Measurements from ENCODE around the gene KMT2D.

The KMT2D gene

DNA sequence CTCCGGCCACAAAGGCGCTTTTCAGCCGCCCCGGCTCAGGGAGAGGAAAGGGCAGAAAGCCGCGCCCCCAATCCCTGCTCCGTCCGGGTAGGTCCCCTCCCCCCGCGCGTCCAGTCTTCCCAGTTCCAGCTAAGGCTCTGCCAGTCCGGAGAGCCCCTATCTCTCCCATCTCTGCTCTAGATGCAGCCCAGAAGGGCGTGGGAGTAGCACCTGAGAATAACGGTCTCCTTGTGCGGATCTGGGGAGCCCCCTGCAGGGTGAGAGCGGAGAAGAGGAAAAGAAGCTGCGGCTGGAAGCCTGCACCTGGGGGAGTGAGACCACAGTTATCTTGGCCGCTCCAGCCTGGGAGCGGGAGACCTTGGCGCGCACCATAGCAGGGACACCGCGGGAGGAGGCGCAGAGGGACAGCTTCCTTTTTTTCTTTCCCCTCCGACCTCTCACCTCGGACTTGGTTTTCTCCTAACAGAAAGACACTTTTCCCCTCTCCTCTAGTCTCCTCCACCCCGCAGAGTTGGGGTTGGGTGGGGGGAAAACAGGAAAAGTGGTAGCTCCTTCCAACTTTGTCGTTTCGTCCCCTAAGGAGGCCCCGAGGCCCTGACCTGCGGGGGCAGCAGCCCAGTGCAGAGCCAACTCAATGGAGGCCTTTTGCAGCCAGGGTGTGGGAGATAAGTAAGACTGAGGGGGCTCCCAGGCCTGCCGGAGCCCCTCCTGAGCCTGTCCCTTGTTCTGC, 31.7 kb upstream of the KMT2D start:
- TF ChIP-seq, protein P1, sequence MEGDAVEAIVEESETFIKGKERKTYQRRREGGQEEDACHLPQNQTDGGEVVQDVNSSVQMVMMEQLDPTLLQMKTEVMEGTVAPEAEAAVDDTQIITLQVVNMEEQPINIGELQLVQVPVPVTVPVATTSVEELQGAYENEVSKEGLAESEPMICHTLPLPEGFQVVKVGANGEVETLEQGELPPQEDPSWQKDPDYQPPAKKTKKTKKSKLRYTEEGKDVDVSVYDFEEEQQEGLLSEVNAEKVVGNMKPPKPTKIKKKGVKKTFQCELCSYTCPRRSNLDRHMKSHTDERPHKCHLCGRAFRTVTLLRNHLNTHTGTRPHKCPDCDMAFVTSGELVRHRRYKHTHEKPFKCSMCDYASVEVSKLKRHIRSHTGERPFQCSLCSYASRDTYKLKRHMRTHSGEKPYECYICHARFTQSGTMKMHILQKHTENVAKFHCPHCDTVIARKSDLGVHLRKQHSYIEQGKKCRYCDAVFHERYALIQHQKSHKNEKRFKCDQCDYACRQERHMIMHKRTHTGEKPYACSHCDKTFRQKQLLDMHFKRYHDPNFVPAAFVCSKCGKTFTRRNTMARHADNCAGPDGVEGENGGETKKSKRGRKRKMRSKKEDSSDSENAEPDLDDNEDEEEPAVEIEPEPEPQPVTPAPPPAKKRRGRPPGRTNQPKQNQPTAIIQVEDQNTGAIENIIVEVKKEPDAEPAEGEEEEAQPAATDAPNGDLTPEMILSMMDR (IDR thresholded peaks at IDR 0.05; ENCODE audit: low read depth, low read length) = 0 out of 2 replicates have a peak, but pooled peaks have one; percentile 11
- H3K4me3 ChIP-seq (ENCODE audit: low read depth, low read length) = peak overlapping the region; percentile 34

DNA sequence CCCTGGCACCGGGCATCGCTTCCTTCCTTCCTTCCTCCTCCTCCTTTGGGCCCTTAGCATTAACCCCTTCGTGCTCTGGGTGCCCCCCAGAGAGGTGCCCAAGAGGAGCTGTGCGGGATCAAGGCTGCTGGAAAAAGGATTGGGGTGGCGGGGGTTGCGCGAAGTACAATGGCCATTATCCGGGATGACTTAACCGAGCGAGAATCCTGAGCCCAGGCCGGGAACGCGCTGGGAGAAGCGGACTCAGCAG, 31.2 kb upstream of the KMT2D start:
- H3K4me3 ChIP-seq (ENCODE audit: low read depth, low read length) = peak overlapping the region; percentile 34
- TF ChIP-seq, protein P1 (IDR thresholded peaks at IDR 0.05; ENCODE audit: low read depth, low read length) = no peak

DNA sequence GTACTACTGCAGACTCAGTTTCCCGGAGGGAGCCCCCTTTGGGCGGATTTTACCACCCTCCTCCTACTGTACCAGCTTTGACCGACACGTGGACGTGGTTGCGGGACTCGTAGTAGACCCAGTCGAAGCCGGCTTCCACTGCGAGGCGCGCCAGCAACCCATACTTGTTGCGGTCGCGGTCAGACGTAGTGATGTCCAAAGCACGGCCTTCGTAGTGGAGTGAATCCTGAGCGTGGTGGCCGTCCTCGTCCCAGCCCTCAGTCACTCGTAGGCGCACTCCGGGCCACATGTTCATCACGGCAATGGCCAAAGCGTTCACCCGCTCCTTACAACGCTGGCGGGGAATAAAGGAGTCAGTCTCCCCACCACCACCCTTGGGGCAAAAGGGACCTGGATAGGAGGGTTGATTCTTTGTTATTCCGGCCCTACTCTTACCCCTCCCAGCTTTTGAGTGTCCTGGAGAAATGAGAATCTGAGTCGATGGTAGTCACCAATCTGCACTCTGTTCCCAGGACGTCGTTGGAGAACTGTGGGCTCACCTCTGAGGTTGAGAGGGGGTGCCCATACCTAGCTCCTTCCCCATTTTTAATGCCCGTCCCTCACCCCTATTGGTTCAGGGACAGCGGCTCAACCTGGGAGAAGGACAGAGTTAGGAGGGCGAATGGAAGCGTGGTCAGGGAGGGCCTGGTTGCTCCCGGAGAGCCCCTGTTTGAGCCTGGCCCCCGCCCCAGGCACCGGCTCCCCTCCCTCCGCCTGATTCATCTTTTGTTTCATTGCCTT, 30.7 kb upstream of the KMT2D start:
- TF ChIP-seq, protein P1 (IDR thresholded peaks at IDR 0.05; ENCODE audit: low read depth, low read length) = no peak

DNA sequence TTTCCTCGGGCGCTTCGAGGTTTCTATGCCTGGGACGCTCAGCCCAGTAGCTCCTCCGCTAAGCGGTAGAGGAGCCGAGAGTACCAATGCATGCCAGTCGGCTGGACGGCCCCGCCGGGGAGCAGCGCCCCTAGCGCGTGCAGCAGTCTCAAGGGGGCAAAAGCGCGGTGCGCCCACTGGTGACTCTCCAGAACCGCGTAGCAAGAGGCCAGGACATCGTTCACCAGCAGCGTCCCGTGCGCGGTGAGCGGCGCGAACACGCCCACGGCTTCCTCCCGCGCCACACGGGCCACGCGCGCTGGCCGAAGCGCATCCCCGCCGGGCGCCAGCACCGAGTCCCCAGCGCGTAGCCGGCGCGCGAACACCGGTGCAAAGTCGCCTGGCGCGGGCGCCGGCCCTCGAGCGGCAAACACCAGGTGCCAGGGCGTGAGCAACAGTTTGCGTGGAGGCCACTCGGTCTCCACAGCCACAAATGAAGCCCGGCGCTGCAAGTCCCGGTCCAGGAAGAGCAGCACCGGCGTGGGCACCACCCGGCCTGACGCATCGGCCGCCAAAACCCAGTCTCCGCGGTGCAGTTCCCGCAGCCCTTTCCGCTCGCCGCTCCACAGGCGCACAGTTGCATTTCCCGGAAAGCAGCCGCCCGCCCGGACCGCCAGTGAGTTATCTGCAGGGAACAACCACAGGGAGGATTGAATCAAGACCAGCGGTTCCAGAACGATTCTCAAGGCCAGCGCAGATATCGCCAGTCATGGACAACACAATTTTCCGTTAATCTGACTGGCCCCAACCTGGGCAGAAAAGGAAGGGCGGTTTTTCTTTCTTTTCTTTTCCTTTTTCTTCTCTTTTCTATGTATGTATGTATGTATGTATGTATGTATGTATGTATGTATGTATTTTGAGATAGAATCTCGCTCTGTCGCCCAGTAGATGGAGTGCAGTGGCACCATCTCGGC, 29.5 kb upstream of the KMT2D start:
- H3K4me3 ChIP-seq (ENCODE audit: low read depth, low read length) = peak overlapping the region; percentile 48
- TF ChIP-seq, protein P1 (IDR thresholded peaks at IDR 0.05; ENCODE audit: low read depth, low read length) = 0 out of 2 replicates have a peak, but pooled peaks have one; percentile 18

More for the DNA sequence above, 30.7 kb upstream of the KMT2D start:
- H3K4me3 ChIP-seq (ENCODE audit: low read depth, low read length) = no peak overlapping the region; the same call in 1 of the 2 replicates

DNA sequence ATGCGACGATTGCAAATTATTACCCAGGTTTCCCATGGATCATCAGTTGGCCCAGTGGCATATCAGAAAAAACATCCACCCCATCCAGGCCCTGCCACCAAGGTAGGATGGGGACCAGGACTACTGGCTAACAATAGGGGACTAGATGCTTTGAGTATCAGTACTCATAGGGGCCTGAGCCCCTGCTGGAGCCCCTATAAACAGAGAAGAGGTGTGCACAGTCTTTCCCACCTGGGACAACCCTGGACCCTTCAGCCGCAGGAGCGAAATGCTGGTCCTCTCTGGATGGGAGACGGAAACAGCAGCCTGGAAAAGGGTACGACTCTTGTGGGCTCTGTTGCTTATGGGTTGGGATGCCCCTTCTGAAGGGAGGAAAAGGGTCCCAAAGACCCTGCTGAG, 28.3 kb upstream of the KMT2D start:
- TF ChIP-seq, protein P1 (IDR thresholded peaks at IDR 0.05; ENCODE audit: low read depth, low read length) = no peak
- H3K4me3 ChIP-seq (ENCODE audit: low read depth, low read length) = no peak overlapping the region

DNA sequence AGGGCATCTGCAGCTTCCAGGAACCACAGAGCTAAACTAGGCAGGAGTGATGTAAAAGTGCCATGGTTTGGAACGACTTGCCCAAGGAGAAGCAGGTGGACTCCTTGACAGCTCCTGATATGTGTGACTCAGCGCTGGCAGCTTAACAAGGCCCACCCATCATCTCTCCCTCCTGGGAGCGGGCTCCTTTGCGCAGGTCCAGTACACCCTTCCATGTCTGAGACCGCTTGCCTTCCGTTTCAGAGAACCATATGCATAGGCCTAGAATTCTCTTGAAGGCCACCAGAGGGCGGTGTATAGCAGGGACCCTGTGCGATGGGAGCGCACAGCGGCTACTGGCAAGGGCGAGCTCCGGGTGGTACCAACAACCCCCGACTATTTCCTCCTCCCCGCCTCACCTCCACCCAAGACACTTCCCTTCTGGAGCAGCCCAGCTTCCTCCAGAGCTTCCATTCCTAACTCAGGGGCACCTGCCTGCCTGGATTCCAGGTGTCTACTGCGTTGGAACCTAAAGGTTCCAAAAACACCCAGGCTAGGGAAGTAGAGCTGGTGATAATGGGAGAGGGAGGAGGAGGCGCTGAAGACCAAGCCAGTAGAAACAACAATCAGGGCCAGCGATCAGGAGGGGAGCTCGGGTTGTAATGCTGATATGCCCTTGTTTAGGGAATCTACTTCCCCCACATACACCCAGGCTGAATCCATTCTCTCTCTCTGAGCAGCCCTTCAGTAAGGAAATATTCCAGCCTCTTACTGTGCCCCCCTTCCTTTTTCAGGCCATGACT, 27.7 kb upstream of the KMT2D start:
- peak overlapping the region; percentile 18; the same call in 1 of the 2 replicates for H3K4me3 ChIP-seq (ENCODE audit: low read depth, low read length)
- TF ChIP-seq, protein P1 (IDR thresholded peaks at IDR 0.05; ENCODE audit: low read depth, low read length) = peak; percentile 68
